Lung (tissue), 12 donors: ENCODE measurements around the gene RGMB. TPM values are rescaled to one million over a fixed set of nuclear protein-coding genes. Genes with fewer than 3 reads are reported as not detected.

Experiments
- ATAC-seq: fragments of 200-7000 bp; cut with Tn5 transposase; one replicate; pipeline ENCODE4 v1.9.1; 2020; ENCODE audit warnings: moderate number of reproducible peaks; ENCODE audit not compliant: insufficient read depth, low FRiP score
- DNase-seq, 3 donors: peaks; one replicate each; pipeline ENCODE4 v3.0.0-alpha.2; 2013 to 2017
- H3K27ac ChIP-seq, 2 donors: one replicate each; pipeline ENCODE4 v1.5.1; 2013; ENCODE audit warnings: mild to moderate bottlenecking in 2 of 2, moderate library complexity in 2 of 2, control low read depth in 1 of 2, inconsistent platforms in 1 of 2, low read depth in 1 of 2, low read length in 1 of 2
- H3K27me3 ChIP-seq, 3 donors: one replicate each; pipeline ENCODE4 v1.5.1; 2013; ENCODE audit warnings: low read length in 2 of 3; ENCODE audit not compliant: control insufficient read depth in 3 of 3, insufficient read depth in 3 of 3
- H3K36me3 ChIP-seq, 4 donors: one replicate each; pipeline ENCODE4 v1.5.1; 2013; ENCODE audit warnings: low read length in 4 of 4, mild to moderate bottlenecking in 1 of 4, moderate library complexity in 1 of 4; ENCODE audit not compliant: control insufficient read depth in 4 of 4, insufficient read depth in 4 of 4
- H3K4me1 ChIP-seq, 5 donors: one replicate each; pipeline ENCODE4 v1.5.1; 2013; ENCODE audit warnings: low read length in 5 of 5, mild to moderate bottlenecking in 2 of 5, moderate library complexity in 1 of 5; ENCODE audit not compliant: control insufficient read depth in 5 of 5, insufficient read depth in 5 of 5
- H3K4me3 ChIP-seq: one replicate; pipeline ENCODE4 v1.5.1; 2013; ENCODE audit warnings: mild to moderate bottlenecking, control low read depth, moderate library complexity
- H3K9ac ChIP-seq, 2 donors: one replicate each; pipeline ENCODE4 v1.5.1; 2013; ENCODE audit warnings: low read length in 2 of 2, control low read depth in 1 of 2; ENCODE audit not compliant: insufficient read depth in 1 of 2
- H3K9me3 ChIP-seq, 4 donors: one replicate each; pipeline ENCODE4 v1.5.1; 2013; ENCODE audit warnings: low read length in 3 of 4, mild to moderate bottlenecking in 1 of 4, moderate library complexity in 1 of 4; ENCODE audit not compliant: control insufficient read depth in 4 of 4, insufficient read depth in 3 of 4
- WGBS, 2 donors: extraction: QIAGEN DNeasy Blood & Tissue Kit; methylation state at CpG; one replicate each; pipeline ENCODE4 v1.1.7; 2013; 5-methylcytosine and 5-hydroxymethylcytosine counted together
- polyA plus RNA-seq, 2 donors: library from polyadenylated mRNA; stranded (reverse); fragments of 200-250 nt; gene quantifications; one replicate each; pipeline ENCODE4 v1.2.1, GENCODE V29; 2013
- total RNA-seq, 2 donors: library from RNA; depleted of rRNA in 1 of 2; stranded (reverse); fragments of >200 nt in 1 of 2; gene quantifications; one replicate each; pipeline ENCODE4 v1.2.1, GENCODE V29; 2014 to 2021
- TF ChIP-seq, protein P1 (sequence below): IDR thresholded peaks from 2 replicates; pipeline ENCODE4 v1.5.1; 2012; ENCODE audit warnings: mild to moderate bottlenecking; ENCODE audit errors: control extremely low read depth, extremely low read depth
- donor health status: control.
- donor health status: control.
- donor health status: Bipolar disorder and iron deficiency.
- donor health status: healthy.
- donor health status: DM: yes; HTN: yes; CAD: no.

Gene RGMB
- total and polyA plus RNA-seq, 4 donors = 3.8 to 31.7 (median 15.1) TPM

DNA sequence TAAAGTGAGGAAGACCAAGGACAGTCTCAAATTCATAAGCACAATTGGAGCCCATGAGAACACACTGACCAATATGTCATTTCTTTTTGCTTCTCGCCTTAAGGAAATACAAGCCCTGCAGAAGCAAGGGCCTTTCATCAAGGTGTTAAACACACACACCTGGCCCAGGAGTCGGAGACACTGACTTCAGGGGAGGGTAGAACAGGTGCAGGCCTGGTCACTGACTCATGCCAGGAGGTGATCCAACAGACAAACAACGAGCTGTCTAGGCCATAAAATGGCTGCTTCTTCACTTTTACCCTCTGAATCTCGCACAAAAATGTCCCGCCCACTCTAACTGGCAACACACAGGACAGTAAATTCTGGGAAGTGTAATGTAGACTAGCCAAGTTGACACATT lies 62.7 kb downstream of the RGMB start:
- WGBS, 2 donors = 94 to 95% methylated on average over 5 of the region's 5 CpGs
- ATAC-seq (no peak), DNase-seq (no peak)
- TF ChIP-seq, protein P1, sequence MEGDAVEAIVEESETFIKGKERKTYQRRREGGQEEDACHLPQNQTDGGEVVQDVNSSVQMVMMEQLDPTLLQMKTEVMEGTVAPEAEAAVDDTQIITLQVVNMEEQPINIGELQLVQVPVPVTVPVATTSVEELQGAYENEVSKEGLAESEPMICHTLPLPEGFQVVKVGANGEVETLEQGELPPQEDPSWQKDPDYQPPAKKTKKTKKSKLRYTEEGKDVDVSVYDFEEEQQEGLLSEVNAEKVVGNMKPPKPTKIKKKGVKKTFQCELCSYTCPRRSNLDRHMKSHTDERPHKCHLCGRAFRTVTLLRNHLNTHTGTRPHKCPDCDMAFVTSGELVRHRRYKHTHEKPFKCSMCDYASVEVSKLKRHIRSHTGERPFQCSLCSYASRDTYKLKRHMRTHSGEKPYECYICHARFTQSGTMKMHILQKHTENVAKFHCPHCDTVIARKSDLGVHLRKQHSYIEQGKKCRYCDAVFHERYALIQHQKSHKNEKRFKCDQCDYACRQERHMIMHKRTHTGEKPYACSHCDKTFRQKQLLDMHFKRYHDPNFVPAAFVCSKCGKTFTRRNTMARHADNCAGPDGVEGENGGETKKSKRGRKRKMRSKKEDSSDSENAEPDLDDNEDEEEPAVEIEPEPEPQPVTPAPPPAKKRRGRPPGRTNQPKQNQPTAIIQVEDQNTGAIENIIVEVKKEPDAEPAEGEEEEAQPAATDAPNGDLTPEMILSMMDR = no peak
- no peaks in the 10 kb centered on the region for H3K36me3 ChIP-seq
- no peak overlapping the region for H3K27ac ChIP-seq
- no peak overlapping the region for H3K9ac ChIP-seq
- no peaks in the 10 kb centered on the region for H3K9me3 ChIP-seq
- peaks cover 0 to 4% (median 0%) of the 10 kb centered on the region in 5 donors for H3K4me1 ChIP-seq
- H3K27me3 ChIP-seq = no peaks in the 10 kb centered on the region
- H3K4me3 ChIP-seq = no peak overlapping the region

DNA sequence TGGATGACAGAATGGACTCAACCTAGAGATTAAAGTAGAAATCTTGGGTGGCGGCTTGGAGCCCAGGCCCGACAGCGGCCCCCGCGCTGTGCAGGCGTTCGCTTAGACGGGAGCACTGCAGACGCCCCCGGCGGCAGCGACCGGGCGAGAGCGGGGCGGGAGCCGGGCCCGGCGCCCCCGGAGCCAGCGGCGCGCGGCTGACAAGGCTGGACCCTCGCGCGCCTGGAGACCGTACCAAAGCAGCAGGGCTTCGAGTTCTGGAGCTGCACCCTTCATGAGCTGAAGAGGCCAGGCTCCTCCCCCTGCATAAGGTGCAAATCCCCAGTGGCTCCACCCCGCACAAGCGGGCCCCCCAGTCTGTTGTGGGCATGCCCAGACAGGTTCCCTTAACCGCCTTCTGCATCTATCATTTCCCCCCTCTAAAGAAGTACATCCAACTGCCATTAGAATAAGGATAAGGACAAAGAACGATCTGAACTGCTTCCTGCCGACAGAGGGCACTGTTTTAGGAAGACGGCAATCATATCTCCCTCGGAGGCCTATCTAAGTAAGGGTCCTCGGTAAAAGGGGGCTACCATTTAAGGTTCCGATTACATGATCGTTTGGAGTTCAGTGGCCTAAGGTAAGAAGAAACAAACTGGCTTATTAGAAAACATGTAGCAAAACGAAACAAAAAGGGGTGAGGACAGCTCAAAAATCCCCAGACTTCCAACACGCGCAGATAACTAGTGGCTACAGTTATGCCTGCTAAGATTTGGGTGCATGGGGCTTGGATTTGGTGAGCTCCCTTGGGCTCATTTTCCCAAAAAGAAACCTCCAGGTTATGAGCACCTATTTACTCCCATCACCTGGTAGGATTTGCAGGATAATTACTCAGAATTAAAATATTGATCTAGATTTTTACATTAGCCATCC lies 66.3 kb downstream of the RGMB start:
- Histone ChIP-seq H3K4me3 (no peak overlapping the region), H3K9ac (no peak overlapping the region), H3K27me3 (no peaks in the 10 kb centered on the region), H3K36me3 (no peaks in the 10 kb centered on the region), H3K9me3 (peaks cover 0 to 4% (median 1%) of the 10 kb centered on the region in 4 donors), H3K4me1 (peaks cover 0 to 4% (median 0%) of the 10 kb centered on the region in 5 donors), H3K27ac (no peak overlapping the region)
- peak; percentile 53 for ATAC-seq
- WGBS, 2 donors = 42 to 48% methylated on average over 41 to 42 of the region's 42 CpGs
- TF ChIP-seq, protein P1 = no peak
- peak; percentile 21 to 55 (median 53) for DNase-seq

DNA sequence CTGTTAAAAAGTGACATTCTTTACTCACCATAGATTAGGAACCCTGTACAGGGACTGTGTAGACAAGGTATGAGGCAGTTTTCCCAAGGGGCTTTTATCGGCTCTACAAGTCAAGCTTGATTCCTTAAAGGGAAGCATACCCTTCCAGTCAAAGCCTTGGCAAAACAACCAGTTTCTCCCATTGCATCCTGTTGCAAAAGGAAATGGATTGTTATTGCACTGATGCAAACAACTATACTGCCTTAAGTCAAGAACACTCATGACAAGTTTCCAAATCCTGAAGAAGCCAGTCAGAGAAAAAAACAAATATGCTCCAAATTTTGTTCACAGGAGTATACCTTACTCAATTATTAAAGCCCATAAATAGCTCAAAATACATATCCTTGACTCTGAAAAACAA lies 67.5 kb downstream of the RGMB start:
- ATAC-seq = no peak
- Histone ChIP-seq H3K36me3 (no peaks in the 10 kb centered on the region), H3K27ac (no peak overlapping the region), H3K4me3 (no peak overlapping the region), H3K4me1 (peaks cover 0 to 4% (median 0%) of the 10 kb centered on the region in 5 donors), H3K9me3 (peaks cover 0 to 6% (median 1%) of the 10 kb centered on the region in 4 donors), H3K9ac (no peak overlapping the region), H3K27me3 (no peaks in the 10 kb centered on the region)
- no peak for DNase-seq
- 87% methylated on average over 1 of the region's 1 CpG for WGBS, 2 donors
- TF ChIP-seq, protein P1 = no peak
